CD4-positive, alpha-beta memory T cell (primary cell): ENCODE results near the gene TRIOBP. TPM values are rescaled to one million over a fixed set of nuclear protein-coding genes. Genes with fewer than 3 reads are reported as not detected.

Experiments used
- CTCF ChIA-PET: fragments of 350-600 bp; sonication (Branson Sonifier 250); formaldehyde crosslinking; loops from one replicate; lab custom pipeline; 2021; ENCODE audit warnings: inconsistent platforms; ENCODE audit not compliant: partially characterized antibody; lab: Charles Lee
- POLR2A ChIA-PET: fragments of 350-600 bp; sonication (Branson Sonifier 250); formaldehyde crosslinking; loops from one replicate; lab custom pipeline; 2021; ENCODE audit not compliant: partially characterized antibody; lab: Charles Lee
- DNase-seq, 5 donors: peaks; one replicate each; pipeline versions ENCODE4 v3.0.0 to v3.0.0-alpha.2; 2020 to 2022; ENCODE audit warnings: mixed read lengths in 1 of 5
- H3K27ac ChIP-seq: one replicate; pipeline ENCODE4 v1.7.0; 2013; ENCODE audit warnings: low read depth, low read length
- H3K27me3 ChIP-seq: 2 replicates; pipeline ENCODE4 v1.7.0; 2013; ENCODE audit warnings: mild to moderate bottlenecking, low read length, moderate library complexity; ENCODE audit not compliant: insufficient read depth
- H3K36me3 ChIP-seq: 2 replicates; pipeline ENCODE4 v1.7.0; 2013; ENCODE audit warnings: mild to moderate bottlenecking, low read length, moderate library complexity; ENCODE audit not compliant: insufficient read depth
- H3K4me1 ChIP-seq: 2 replicates; pipeline ENCODE4 v1.7.0; 2013; ENCODE audit warnings: mild to moderate bottlenecking, low read length, moderate library complexity; ENCODE audit not compliant: insufficient read depth
- H3K4me3 ChIP-seq, 2 donors: one replicate each; pipeline ENCODE4 v1.7.0; 2013; ENCODE audit warnings: low read length in 2 of 2, mild to moderate bottlenecking in 1 of 2
- H3K9me3 ChIP-seq, 2 donors: one replicate each; pipeline ENCODE4 v1.7.0; 2013; ENCODE audit warnings: low read length in 2 of 2, control low read depth in 1 of 2; ENCODE audit not compliant: control insufficient read depth in 1 of 2
- H3K27ac Mint-ChIP-seq, 7 donors: one replicate each; pipeline ENCODE4 v1.8.0; 2020 to 2021; ENCODE audit warnings: mixed read lengths in 7 of 7, mild to moderate bottlenecking in 6 of 7, inconsistent platforms in 3 of 7, moderate library complexity in 3 of 7
- H3K27me3 Mint-ChIP-seq, 2 donors: one replicate each; pipeline ENCODE4 v1.8.0; 2020 to 2021; ENCODE audit warnings: mixed read lengths in 2 of 2
- H3K36me3 Mint-ChIP-seq, 2 donors: one replicate each; pipeline ENCODE4 v1.8.0; 2020 to 2021; ENCODE audit warnings: mixed read lengths in 2 of 2, inconsistent platforms in 1 of 2, mild to moderate bottlenecking in 1 of 2
- H3K4me1 Mint-ChIP-seq, 4 donors: one replicate each; pipeline ENCODE4 v1.8.0; 2020 to 2021; ENCODE audit warnings: mixed read lengths in 4 of 4, mild to moderate bottlenecking in 1 of 4
- H3K4me3 Mint-ChIP-seq, 8 donors: one replicate each; pipeline ENCODE4 v1.8.0; 2020 to 2021; ENCODE audit warnings: mixed read lengths in 8 of 8, mild to moderate bottlenecking in 7 of 8, moderate library complexity in 6 of 8, inconsistent platforms in 3 of 8
- H3K9me3 Mint-ChIP-seq, 8 donors: one replicate each; pipeline ENCODE4 v1.8.0; 2020 to 2021; ENCODE audit warnings: mixed read lengths in 8 of 8, mild to moderate bottlenecking in 5 of 8, inconsistent platforms in 3 of 8, moderate library complexity in 1 of 8
- intact Hi-C: fragments of 100-400 bp; cut with micrococcal nuclease; formaldehyde crosslinking; loops from one replicate; pipeline ENCODE4 v1.15.1; 2023
- polyA plus RNA-seq, 2 donors: library from polyadenylated mRNA; unstranded; fragments of 300-500 nt; fragmentation: Illumina TruSeq; gene quantifications; one replicate each; pipeline ENCODE4 v1.2.3, GENCODE V29; 2021
- total RNA-seq, 2 experiments: library from RNA; stranded (reverse); gene quantifications; one replicate each; pipeline ENCODE4 v1.2.3, GENCODE V29; 2021

TRIOBP gene
- total RNA-seq, result 10 to 100 TPM; 25.8 to 26.1 TPM
- polyA plus RNA-seq, result 10 to 100 TPM in 1 of 2 donors, 1 to 10 TPM in 1; 9.2 to 13.0 TPM

- ChIA-PET CTCF (no interaction called here), POLR2A (interaction anchor here (1.3 kb wide), 1 partner anchor 10 kb away, joined by 3 read pairs; no protein-coding TSS in a partner anchor)
- no peaks in the 10 kb centered on the region for H3K9me3 Mint-ChIP-seq
- H3K36me3 Mint-ChIP-seq, result peaks cover 21 to 27% of the 10 kb centered on the region in 2 donors
- Histone ChIP-seq H3K4me1 (peaks cover 9% of the 10 kb centered on the region), H3K4me3 (no peak within 1 kb of the TSS), H3K27ac (no peak within 1 kb of the TSS), H3K27me3 (no peaks in the 10 kb centered on the region), H3K36me3 (peaks cover 16% of the 10 kb centered on the region), H3K9me3 (no peaks in the 10 kb centered on the region)
- H3K27me3 Mint-ChIP-seq, result no peaks in the 10 kb centered on the region
- peak within 1 kb of the TSS in 5 of 7 donors; percentile 27 to 71 (median 55) for H3K27ac Mint-ChIP-seq
- peak within 1 kb of the TSS in 7 of 8 donors; percentile 6 to 81 (median 43) for H3K4me3 Mint-ChIP-seq
- DNase-seq, result peak; percentile 67 to 95 (median 77)
- peaks cover 10 to 18% (median 13%) of the 10 kb centered on the region in 4 donors for H3K4me1 Mint-ChIP-seq
- intact Hi-C loops, result no loop called here
Observed at GRCh38 chr22:37696657-37697537, at the start of gene TRIOBP. TRIOBP (plus strand) TSS chr22:37697048; CDS start chr22:37701366, 4,318 bp downstream.

GRCh38 chr22:37647317-37647716, 49.5 kb upstream of the TRIOBP start:
- peaks cover 33 to 55% of the 10 kb centered on the region in 2 donors for H3K36me3 Mint-ChIP-seq

GRCh38 chr22:37647928-37648327, 48.9 kb upstream of the TRIOBP start:
- Histone ChIP-seq H3K36me3 (peaks cover 88% of the 10 kb centered on the region), H3K4me3 (no peak overlapping the region), H3K4me1 (peaks cover 10% of the 10 kb centered on the region), H3K27ac (no peak overlapping the region), H3K9me3 (no peaks in the 10 kb centered on the region), H3K27me3 (no peaks in the 10 kb centered on the region)
- H3K9me3 Mint-ChIP-seq, result no peaks in the 10 kb centered on the region
- H3K36me3 Mint-ChIP-seq, result peaks cover 33 to 54% of the 10 kb centered on the region in 2 donors
- H3K27ac Mint-ChIP-seq, result peak overlapping the region in 1 of 7 donors; percentile 25
- intact Hi-C loops, result no loop called here
- H3K4me1 Mint-ChIP-seq, result peaks cover 7 to 20% (median 11%) of the 10 kb centered on the region in 4 donors
- ChIA-PET CTCF (interaction anchor here (0.9 to 20.3 kb wide), 4 partner anchors 10 to 35 kb away, joined by 4 to 493 read pairs (median 4); partner anchors contain the start of gene PDXP), POLR2A (interaction anchor here (0.8 to 4.5 kb wide), 5 partner anchors 12 to 39 kb away, joined by 3 to 27 read pairs (median 3); partner anchors contain the start of genes LGALS1 and PDXP)
- DNase-seq, result no peak
- no peak overlapping the region for H3K4me3 Mint-ChIP-seq
- no peaks in the 10 kb centered on the region for H3K27me3 Mint-ChIP-seq

More at GRCh38 chr22:37647317-37647716, 49.5 kb upstream of the TRIOBP start:
- Histone ChIP-seq H3K36me3 (peaks cover 91% of the 10 kb centered on the region), H3K9me3 (no peaks in the 10 kb centered on the region), H3K4me1 (peaks cover 16% of the 10 kb centered on the region), H3K4me3 (no peak overlapping the region), H3K27ac (no peak overlapping the region), H3K27me3 (no peaks in the 10 kb centered on the region)
- Mint-ChIP-seq H3K27me3 (no peaks in the 10 kb centered on the region), H3K27ac (no peak overlapping the region), H3K9me3 (no peaks in the 10 kb centered on the region), H3K4me1 (peaks cover 7 to 26% (median 15%) of the 10 kb centered on the region in 4 donors), H3K4me3 (no peak overlapping the region)
- peak in 1 of 5 donors; percentile 29 for DNase-seq
- CTCF ChIA-PET, result interaction anchor here (0.9 to 20.3 kb wide), 4 partner anchors 11 to 34 kb away, joined by 4 to 493 read pairs (median 112); partner anchors contain the start of gene PDXP
- POLR2A ChIA-PET, result interaction anchor here (0.8 to 4.5 kb wide), 4 partner anchors 12 to 40 kb away, joined by 3 to 27 read pairs (median 3); partner anchors contain the start of genes LGALS1 and PDXP
- intact Hi-C loops, result no loop called here

- CTCF ChIA-PET, result interaction anchor here (0.7 kb wide), 1 partner anchor 9 kb away, joined by 3 read pairs; no protein-coding TSS in a partner anchor
- peaks cover 24 to 47% of the 10 kb centered on the region in 2 donors for H3K36me3 Mint-ChIP-seq
- intact Hi-C loops, result no loop called here
Observed at GRCh38 chr22:37650463-37651136, 46.2 kb upstream of the TRIOBP start.

GRCh38 chr22:37654563-37655251, 42.1 kb upstream of the TRIOBP start:
- no peaks in the 10 kb centered on the region for H3K27me3 Mint-ChIP-seq
- intact Hi-C loops, result no loop called here
- no peak overlapping the region for H3K4me3 ChIP-seq

More at GRCh38 chr22:37650463-37651136, 46.2 kb upstream of the TRIOBP start:
- Histone ChIP-seq H3K27ac (no peak overlapping the region), H3K4me1 (no peaks in the 10 kb centered on the region), H3K36me3 (peaks cover 75% of the 10 kb centered on the region), H3K4me3 (no peak overlapping the region), H3K27me3 (no peaks in the 10 kb centered on the region), H3K9me3 (no peaks in the 10 kb centered on the region)
- no peak for DNase-seq
- H3K4me1 Mint-ChIP-seq, result peaks cover 0 to 2% (median 0%) of the 10 kb centered on the region in 4 donors
- no peaks in the 10 kb centered on the region for H3K9me3 Mint-ChIP-seq
- H3K27me3 Mint-ChIP-seq, result no peaks in the 10 kb centered on the region
- no peak overlapping the region for H3K4me3 Mint-ChIP-seq
- H3K27ac Mint-ChIP-seq, result peak overlapping the region in 1 of 7 donors; percentile 25
- POLR2A ChIA-PET, result interaction anchor here (0.6 to 4.5 kb wide), 6 partner anchors 9 to 34 kb away, joined by 3 to 27 read pairs (median 3); partner anchors contain the start of genes PDXP and SH3BP1

GRCh38 chr22:37655252-37655563, 41.6 kb upstream of the TRIOBP start:
- Histone ChIP-seq H3K27me3 (no peaks in the 10 kb centered on the region), H3K4me1 (peaks cover 20% of the 10 kb centered on the region), H3K9me3 (no peaks in the 10 kb centered on the region), H3K4me3 (no peak overlapping the region), H3K36me3 (peaks cover 38% of the 10 kb centered on the region), H3K27ac (no peak overlapping the region)
- H3K27ac Mint-ChIP-seq, result no peak overlapping the region
- H3K4me3 Mint-ChIP-seq, result no peak overlapping the region
- peaks cover 5 to 37% of the 10 kb centered on the region in 2 donors for H3K36me3 Mint-ChIP-seq
- DNase-seq, result peak in 1 of 5 donors; percentile 36
- intact Hi-C loops, result no loop called here
- ChIA-PET POLR2A (interaction anchor here (9.8 to 13.9 kb wide), 2 partner anchors 14 to 17 kb away, joined by 168 to 348 read pairs; partner anchors contain the start of genes LGALS1 and SH3BP1), CTCF (interaction anchor here (12.7 to 17.5 kb wide), 2 partner anchors 12 to 24 kb away, joined by 181 to 221 read pairs; partner anchors contain the start of gene LGALS1)
- peaks cover 18 to 29% (median 24%) of the 10 kb centered on the region in 4 donors for H3K4me1 Mint-ChIP-seq
- H3K27me3 Mint-ChIP-seq, result no peaks in the 10 kb centered on the region
- no peaks in the 10 kb centered on the region for H3K9me3 Mint-ChIP-seq

More at GRCh38 chr22:37654563-37655251, 42.1 kb upstream of the TRIOBP start:
- Histone ChIP-seq H3K27ac (no peak overlapping the region), H3K27me3 (no peaks in the 10 kb centered on the region), H3K36me3 (peaks cover 43% of the 10 kb centered on the region), H3K9me3 (no peaks in the 10 kb centered on the region), H3K4me1 (peaks cover 15% of the 10 kb centered on the region)
- peak overlapping the region in 3 of 7 donors; percentile 21 to 37 (median 36) for H3K27ac Mint-ChIP-seq
- DNase-seq, result no peak
- POLR2A ChIA-PET, result interaction anchor here (9.8 to 13.9 kb wide), 2 partner anchors 14 to 18 kb away, joined by 168 to 348 read pairs; partner anchors contain the start of genes LGALS1 and SH3BP1
- no peak overlapping the region for H3K4me3 Mint-ChIP-seq
- H3K4me1 Mint-ChIP-seq, result peaks cover 13 to 24% (median 19%) of the 10 kb centered on the region in 4 donors
- no peaks in the 10 kb centered on the region for H3K9me3 Mint-ChIP-seq
- CTCF ChIA-PET, result interaction anchor here (12.7 to 17.5 kb wide), 2 partner anchors 11 to 24 kb away, joined by 181 to 221 read pairs; partner anchors contain the start of gene LGALS1
- H3K36me3 Mint-ChIP-seq, result peaks cover 7 to 41% of the 10 kb centered on the region in 2 donors
